Measurements from ENCODE around the gene APRT. TPM values are rescaled to one million over a fixed set of nuclear protein-coding genes. Genes with fewer than 3 reads are reported as not detected.
A peak's percentile ranks its signal among the peaks of the same experiment; 100 is the strongest.

The APRT gene
- total RNA-seq, 1 experiment from 2014 or later, result 134 TPM

DNA sequence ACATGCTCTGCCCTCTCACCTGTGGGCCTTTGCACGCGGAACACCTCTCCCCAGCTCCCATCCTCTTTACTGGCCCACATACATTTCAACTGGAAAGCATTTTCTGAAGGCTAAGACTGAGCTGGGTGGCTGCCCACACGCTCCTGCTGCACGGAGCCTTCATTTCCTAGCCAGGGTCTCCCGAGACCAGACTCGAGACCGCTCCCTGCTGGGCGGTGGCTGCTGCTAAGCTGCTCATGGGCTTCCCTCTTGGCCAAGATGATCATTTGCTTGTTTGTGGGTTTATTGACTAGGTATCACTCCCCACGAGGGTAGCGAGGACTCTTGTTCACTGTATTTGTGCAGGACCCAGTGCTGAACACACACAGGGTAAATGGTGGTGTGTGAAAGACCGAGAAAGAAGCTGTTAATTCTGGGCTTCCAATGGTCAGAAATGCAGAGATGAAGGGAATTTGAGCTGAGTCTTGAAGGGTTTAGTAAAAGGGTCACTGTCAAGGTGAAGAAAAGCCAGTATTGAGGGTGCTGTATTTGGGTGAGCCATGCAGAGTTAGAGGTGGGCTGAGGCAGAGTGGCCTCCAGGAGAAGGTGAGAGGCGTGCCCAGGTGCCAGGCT is 46.1 kb upstream of the APRT start:
- no peak for TF ChIP-seq EZH2 (IDR thresholded peaks at IDR 0.05; ENCODE audit: borderline replicate concordance, low read depth, low read length, poor library complexity, severe bottlenecking)
- TF ChIP-seq CTCF (conservative IDR thresholded peaks at IDR 0.05; ENCODE audit: low read depth, low read length), result peak; percentile 65
- POLR2A ChIA-PET (ENCODE audit: low non-redundant PET), result no interaction called here
- intact Hi-C loops (cut with micrococcal nuclease; ENCODE audit: unreplicated experiment), result no loop called here
- DNase-seq (ENCODE audit: low spot score), result peak; percentile 80
- CTCF ChIA-PET, result interaction anchor here (0.6 to 0.8 kb wide), 5 partner anchors 11 to 299 kb away, joined by 3 to 6 read pairs (median 4); no protein-coding TSS in a partner anchor
- Histone ChIP-seq H3K4me1 (ENCODE audit: insufficient read depth, low read length, poor library complexity, severe bottlenecking) (peaks cover 3% of the 10 kb centered on the region), H3K9me3 (ENCODE audit: low read depth, low read length, poor library complexity, severe bottlenecking) (no peaks in the 10 kb centered on the region), H3K4me3 (ENCODE audit: low read depth, low read length, poor library complexity, severe bottlenecking) (peak overlapping the region; percentile 95), H3K36me3 (ENCODE audit: insufficient read depth, low read length, poor library complexity, severe bottlenecking) (peaks cover 14% of the 10 kb centered on the region), H3K27ac (ENCODE audit: low read depth, low read length, poor library complexity, severe bottlenecking) (peak overlapping the region; percentile 83), H3K27me3 (replicated peaks; ENCODE audit: insufficient read depth, low read depth, low read length, poor library complexity) (no peaks in the 10 kb centered on the region)
- TSS peak; percentile 53 for BruUV-seq (replicated peaks)

- ChIA-PET CTCF (interaction anchor here (0.6 to 0.8 kb wide), 2 partner anchors 25 to 298 kb away, joined by 3 to 6 read pairs; no protein-coding TSS in a partner anchor), POLR2A (ENCODE audit: low non-redundant PET) (no interaction called here)
- H3K27ac ChIP-seq (ENCODE audit: low read depth, low read length, poor library complexity, severe bottlenecking), result peak within 1 kb of the TSS; percentile 83
- intact Hi-C loops (cut with micrococcal nuclease; ENCODE audit: unreplicated experiment), result no loop called here
- H3K36me3 ChIP-seq (ENCODE audit: insufficient read depth, low read length, poor library complexity, severe bottlenecking), result peaks cover 14% of the 10 kb centered on the region
- no peak for TF ChIP-seq CTCF (conservative IDR thresholded peaks at IDR 0.05; ENCODE audit: low read depth, low read length)
- peaks cover 3% of the 10 kb centered on the region for H3K4me1 ChIP-seq (ENCODE audit: insufficient read depth, low read length, poor library complexity, severe bottlenecking)
- H3K27me3 ChIP-seq (replicated peaks; ENCODE audit: insufficient read depth, low read depth, low read length, poor library complexity), result no peaks in the 10 kb centered on the region
- peak; percentile 96 for DNase-seq (ENCODE audit: low spot score)
- no TSS peak for BruUV-seq (replicated peaks)
- no peaks in the 10 kb centered on the region for H3K9me3 ChIP-seq (ENCODE audit: low read depth, low read length, poor library complexity, severe bottlenecking)
- peak within 1 kb of the TSS; percentile 95 for H3K4me3 ChIP-seq (ENCODE audit: low read depth, low read length, poor library complexity, severe bottlenecking)
Observed at GRCh38 chr16:88856828-88857727, 45.4 kb upstream of the APRT start, which contains the start of the genes GALNS and TRAPPC2L. TSS of gene GALNS (minus strand) at chr16:88856947. CDS start at chr16:88856877, 70 bp downstream. TSS of gene TRAPPC2L (plus strand) at chr16:88857127. CDS start at chr16:88857151, 24 bp downstream.

DNA sequence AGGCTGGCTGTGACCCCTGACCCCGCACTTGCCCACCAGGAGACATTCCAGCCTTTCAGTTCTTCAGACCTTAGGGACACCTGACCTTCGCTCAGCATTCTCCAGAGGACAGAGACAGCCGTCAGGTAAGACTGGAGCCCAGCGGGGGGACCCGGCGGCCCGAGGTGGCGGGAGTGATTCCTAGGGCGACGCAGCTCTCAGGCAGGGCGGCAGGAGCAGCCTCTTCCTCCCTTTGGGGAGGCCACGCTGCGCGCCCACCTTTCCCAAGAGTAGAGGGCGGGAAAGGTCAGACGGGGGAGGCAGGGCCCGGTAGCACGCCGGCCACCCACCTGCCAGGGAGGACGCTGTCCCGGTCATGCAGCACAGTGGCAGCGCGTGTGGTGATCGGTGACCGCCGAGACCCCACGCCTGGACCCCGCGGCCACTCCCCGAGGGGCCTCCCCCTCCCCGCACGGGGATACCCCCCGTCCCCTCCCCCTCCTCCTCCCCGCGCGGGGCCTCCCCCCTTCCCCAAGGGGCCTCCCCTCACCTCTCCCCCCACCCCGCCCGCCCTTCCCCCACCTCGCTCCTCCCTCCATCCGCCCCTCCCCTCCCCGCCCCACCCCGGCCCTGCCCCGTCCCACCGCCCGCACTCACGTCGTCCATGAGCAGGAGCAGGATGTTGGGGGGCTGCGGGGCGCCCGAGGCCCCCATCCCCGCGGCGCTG is 44.5 kb upstream of the APRT start:
- TF ChIP-seq CTCF (conservative IDR thresholded peaks at IDR 0.05; ENCODE audit: low read depth, low read length) (no peak), EZH2 (IDR thresholded peaks at IDR 0.05; ENCODE audit: borderline replicate concordance, low read depth, low read length, poor library complexity, severe bottlenecking) (no peak)
- Histone ChIP-seq H3K27me3 (replicated peaks; ENCODE audit: insufficient read depth, low read depth, low read length, poor library complexity) (no peaks in the 10 kb centered on the region), H3K27ac (ENCODE audit: low read depth, low read length, poor library complexity, severe bottlenecking) (peak overlapping the region; percentile 83), H3K4me3 (ENCODE audit: low read depth, low read length, poor library complexity, severe bottlenecking) (peak overlapping the region; percentile 95), H3K9me3 (ENCODE audit: low read depth, low read length, poor library complexity, severe bottlenecking) (no peaks in the 10 kb centered on the region), H3K4me1 (ENCODE audit: insufficient read depth, low read length, poor library complexity, severe bottlenecking) (peaks cover 3% of the 10 kb centered on the region), H3K36me3 (ENCODE audit: insufficient read depth, low read length, poor library complexity, severe bottlenecking) (peaks cover 14% of the 10 kb centered on the region)
- CTCF ChIA-PET, result no interaction called here
- no peak for DNase-seq (ENCODE audit: low spot score)
- POLR2A ChIA-PET (ENCODE audit: low non-redundant PET), result no interaction called here
- intact Hi-C loops (cut with micrococcal nuclease; ENCODE audit: unreplicated experiment), result no loop called here
- BruUV-seq (replicated peaks), result no TSS peak
